ENCODE data around the gene TRIM69. TPM values are rescaled to one million over a fixed set of nuclear protein-coding genes. Genes with fewer than 3 reads are reported as not detected.
"Not testable (repeated sequence)": the region's sequence is repeated elsewhere in the genome, so short reads cannot be mapped to it uniquely, and the experiment has no call there.

The TRIM69 gene
- total and polyA plus RNA-seq, 5 donors from 2014 or later = 38.1 to 61.5 (median 51.4) TPM

DNA sequence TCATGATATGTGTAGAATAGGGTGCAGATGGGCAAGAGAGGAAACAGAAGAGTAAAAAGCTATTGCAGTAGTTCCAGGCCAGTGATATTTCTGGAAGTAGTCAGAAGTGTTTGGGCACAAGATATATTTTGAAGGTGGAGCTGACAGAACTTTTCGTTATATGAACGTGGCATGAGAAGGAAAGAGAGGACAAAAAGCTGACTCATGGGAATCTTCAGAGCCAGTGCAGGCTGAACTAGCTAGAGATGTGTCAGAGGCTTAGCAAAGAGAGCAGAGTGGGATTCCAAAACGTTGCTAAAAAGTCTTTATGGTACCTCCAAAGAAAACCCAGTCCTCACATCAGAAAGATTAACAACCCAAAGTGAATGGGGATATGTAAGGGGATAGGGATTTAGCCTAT, 28.7 kb downstream of the TRIM69 start:
- H3K36me3 Mint-ChIP-seq = peaks cover 14% of the 10 kb centered on the region
- no peak overlapping the region for H3K4me3 ChIP-seq (ENCODE audit: low read depth, low read length)
- no peaks in the 10 kb centered on the region for H3K9me3 ChIP-seq (ENCODE audit: control insufficient read depth in 2 of 2, low read length in 2 of 2)
- no peak overlapping the region for H3K27ac Mint-ChIP-seq
- H3K9me3 Mint-ChIP-seq = peaks cover 0 to 3% (median 0%) of the 10 kb centered on the region in 7 donors
- no peak overlapping the region for H3K27ac ChIP-seq (ENCODE audit: insufficient read depth, low read length, poor library complexity, severe bottlenecking)
- no peaks in the 10 kb centered on the region for H3K4me1 ChIP-seq (ENCODE audit: control insufficient read depth, insufficient read depth, low read length, poor library complexity, severe bottlenecking)
- no peaks in the 10 kb centered on the region for H3K27me3 ChIP-seq (ENCODE audit: control insufficient read depth, insufficient read depth, low read length)
- ATAC-seq (ENCODE audit: low read depth in 2 of 2) (no peak), DNase-seq (no peak)
- no peaks in the 10 kb centered on the region for H3K27me3 Mint-ChIP-seq
- peaks cover 10% of the 10 kb centered on the region for H3K36me3 ChIP-seq (ENCODE audit: control insufficient read depth, insufficient read depth, low read length)
- H3K4me3 Mint-ChIP-seq = no peak overlapping the region
- H3K4me1 Mint-ChIP-seq = no peaks in the 10 kb centered on the region

DNA sequence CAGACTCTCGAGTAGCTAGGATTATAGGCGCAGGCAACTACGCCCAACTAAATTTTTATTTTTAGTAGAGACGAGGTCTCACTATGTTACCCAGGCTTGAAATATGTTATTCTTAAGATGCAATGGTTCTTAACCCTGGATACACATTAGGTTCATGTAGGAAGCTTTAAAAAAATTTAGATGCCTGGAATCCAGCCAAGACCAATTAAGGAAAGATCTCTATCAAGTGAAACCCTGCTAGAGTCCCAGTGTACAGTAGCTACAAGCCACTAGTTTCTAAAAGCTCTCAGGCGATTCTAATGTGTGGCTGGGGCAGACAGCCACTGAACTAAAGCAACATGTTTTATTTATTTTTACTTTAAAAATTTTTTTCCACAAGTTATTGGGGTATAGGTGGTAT, 33.2 kb downstream of the TRIM69 start:
- Mint-ChIP-seq H3K36me3 (peaks cover 18% of the 10 kb centered on the region), H3K27ac (no peak overlapping the region), H3K9me3 (peaks cover 0 to 24% (median 19%) of the 10 kb centered on the region in 7 donors), H3K4me3 (no peak overlapping the region), H3K27me3 (no peaks in the 10 kb centered on the region), H3K4me1 (peaks cover 0 to 6% (median 5%) of the 10 kb centered on the region in 4 donors)
- Histone ChIP-seq H3K4me3 (ENCODE audit: low read depth, low read length) (no peak overlapping the region), H3K27me3 (ENCODE audit: control insufficient read depth, insufficient read depth, low read length) (no peaks in the 10 kb centered on the region), H3K4me1 (ENCODE audit: control insufficient read depth, insufficient read depth, low read length, poor library complexity, severe bottlenecking) (no peaks in the 10 kb centered on the region), H3K36me3 (ENCODE audit: control insufficient read depth, insufficient read depth, low read length) (peaks cover 10% of the 10 kb centered on the region), H3K9me3 (ENCODE audit: control insufficient read depth in 2 of 2, low read length in 2 of 2) (peaks cover 3 to 10% of the 10 kb centered on the region in 2 experiments), H3K27ac (ENCODE audit: insufficient read depth, low read length, poor library complexity, severe bottlenecking) (no peak overlapping the region)
- no peak for DNase-seq
- ATAC-seq (ENCODE audit: low read depth in 2 of 2) = no peak

DNA sequence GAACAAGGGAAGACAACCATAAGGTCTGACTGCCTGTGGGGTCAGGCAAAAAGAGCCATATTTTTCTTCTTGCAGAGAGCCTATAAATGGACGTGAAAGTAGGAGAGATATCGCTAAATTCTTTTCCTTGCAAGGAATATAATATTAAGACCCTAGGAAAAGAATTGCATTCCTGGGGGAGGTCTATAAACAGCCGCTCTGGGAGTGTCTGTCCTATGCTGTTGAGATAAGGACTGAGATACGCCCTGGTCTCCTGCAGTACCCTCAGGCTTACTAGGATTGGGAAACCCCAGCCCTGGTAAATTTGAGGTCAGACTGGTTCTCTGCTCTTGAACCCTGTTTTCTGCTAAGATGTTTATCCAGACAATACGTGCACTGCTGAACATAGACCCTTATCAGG, 34.4 kb downstream of the TRIM69 start:
- not testable (repeated sequence) for H3K4me1 ChIP-seq (ENCODE audit: control insufficient read depth, insufficient read depth, low read length, poor library complexity, severe bottlenecking); ATAC-seq (ENCODE audit: low read depth in 2 of 2); H3K4me3 ChIP-seq (ENCODE audit: low read depth, low read length); H3K27me3 Mint-ChIP-seq; H3K9me3 ChIP-seq (ENCODE audit: control insufficient read depth in 2 of 2, low read length in 2 of 2); H3K27ac ChIP-seq (ENCODE audit: insufficient read depth, low read length, poor library complexity, severe bottlenecking); DNase-seq; H3K27me3 ChIP-seq (ENCODE audit: control insufficient read depth, insufficient read depth, low read length); H3K4me3 Mint-ChIP-seq; H3K27ac Mint-ChIP-seq; H3K4me1 Mint-ChIP-seq
- Mint-ChIP-seq H3K9me3 (peaks cover 0 to 24% (median 19%) of the 10 kb centered on the region in 7 donors), H3K36me3 (peaks cover 18% of the 10 kb centered on the region)
- H3K36me3 ChIP-seq (ENCODE audit: control insufficient read depth, insufficient read depth, low read length) = peaks cover 10% of the 10 kb centered on the region

DNA sequence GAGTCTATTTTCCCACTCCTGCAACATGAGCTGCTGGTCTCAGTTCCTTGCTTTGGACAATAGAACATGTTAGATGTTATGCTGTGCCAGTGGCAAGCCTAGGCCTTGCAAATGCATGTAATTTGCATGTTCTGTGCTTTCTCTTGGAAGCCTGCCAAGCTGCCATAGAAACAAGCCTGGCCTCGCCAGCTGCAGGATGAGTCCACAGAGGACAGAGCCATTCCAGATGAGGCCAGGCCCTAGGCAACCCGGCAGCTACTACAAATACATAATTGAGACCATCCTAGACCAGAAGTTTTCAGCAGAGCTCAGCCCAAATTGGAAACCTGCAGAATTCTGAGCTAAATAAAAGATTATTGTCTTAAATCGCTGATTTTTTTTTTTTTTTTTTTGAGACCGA, 39.6 kb downstream of the TRIM69 start:
- H3K36me3 Mint-ChIP-seq = peaks cover 4% of the 10 kb centered on the region
- no peaks in the 10 kb centered on the region for H3K27me3 Mint-ChIP-seq
- Histone ChIP-seq H3K36me3 (ENCODE audit: control insufficient read depth, insufficient read depth, low read length) (no peaks in the 10 kb centered on the region), H3K4me1 (ENCODE audit: control insufficient read depth, insufficient read depth, low read length, poor library complexity, severe bottlenecking) (no peaks in the 10 kb centered on the region), H3K9me3 (ENCODE audit: control insufficient read depth in 2 of 2, low read length in 2 of 2) (peaks cover 3 to 5% of the 10 kb centered on the region in 2 experiments), H3K4me3 (ENCODE audit: low read depth, low read length) (no peak overlapping the region), H3K27ac (ENCODE audit: insufficient read depth, low read length, poor library complexity, severe bottlenecking) (no peak overlapping the region), H3K27me3 (ENCODE audit: control insufficient read depth, insufficient read depth, low read length) (no peaks in the 10 kb centered on the region)
- no peak overlapping the region for H3K4me3 Mint-ChIP-seq
- no peak for ATAC-seq (ENCODE audit: low read depth in 2 of 2)
- H3K4me1 Mint-ChIP-seq = peaks cover 0 to 6% (median 5%) of the 10 kb centered on the region in 4 donors
- no peak overlapping the region for H3K27ac Mint-ChIP-seq
- DNase-seq = no peak
- H3K9me3 Mint-ChIP-seq = peaks cover 0 to 14% (median 12%) of the 10 kb centered on the region in 7 donors

DNA sequence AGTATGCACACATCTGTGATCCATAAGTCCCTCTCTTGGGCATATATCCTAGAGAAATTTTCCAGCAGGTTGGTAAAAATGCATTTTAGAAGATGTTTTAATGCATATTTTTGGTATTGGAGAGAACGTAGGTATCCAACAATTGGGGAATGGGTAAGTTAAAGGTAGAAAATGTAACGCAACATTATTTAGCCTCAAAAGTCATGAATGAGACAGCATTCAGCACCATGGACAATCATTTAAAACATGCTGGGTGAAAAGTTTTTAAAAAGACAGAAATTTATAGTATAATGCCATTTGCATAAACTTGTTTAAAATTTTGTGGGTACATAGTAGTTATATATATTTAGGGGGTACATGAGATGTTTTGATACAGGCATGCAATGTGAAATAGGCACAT, 43.4 kb downstream of the TRIM69 start:
- Histone ChIP-seq H3K27me3 (ENCODE audit: control insufficient read depth, insufficient read depth, low read length) (no peaks in the 10 kb centered on the region), H3K9me3 (ENCODE audit: control insufficient read depth in 2 of 2, low read length in 2 of 2) (no peaks in the 10 kb centered on the region), H3K27ac (ENCODE audit: insufficient read depth, low read length, poor library complexity, severe bottlenecking) (no peak overlapping the region), H3K4me1 (ENCODE audit: control insufficient read depth, insufficient read depth, low read length, poor library complexity, severe bottlenecking) (peaks cover 4% of the 10 kb centered on the region), H3K36me3 (ENCODE audit: control insufficient read depth, insufficient read depth, low read length) (no peaks in the 10 kb centered on the region), H3K4me3 (ENCODE audit: low read depth, low read length) (no peak overlapping the region)
- peaks cover 0 to 13% (median 6%) of the 10 kb centered on the region in 4 donors for H3K4me1 Mint-ChIP-seq
- H3K4me3 Mint-ChIP-seq = no peak overlapping the region
- H3K27ac Mint-ChIP-seq = no peak overlapping the region
- ATAC-seq (ENCODE audit: low read depth in 2 of 2) (no peak), DNase-seq (no peak)
- H3K27me3 Mint-ChIP-seq = no peaks in the 10 kb centered on the region
- no peaks in the 10 kb centered on the region for H3K36me3 Mint-ChIP-seq
- no peaks in the 10 kb centered on the region for H3K9me3 Mint-ChIP-seq

DNA sequence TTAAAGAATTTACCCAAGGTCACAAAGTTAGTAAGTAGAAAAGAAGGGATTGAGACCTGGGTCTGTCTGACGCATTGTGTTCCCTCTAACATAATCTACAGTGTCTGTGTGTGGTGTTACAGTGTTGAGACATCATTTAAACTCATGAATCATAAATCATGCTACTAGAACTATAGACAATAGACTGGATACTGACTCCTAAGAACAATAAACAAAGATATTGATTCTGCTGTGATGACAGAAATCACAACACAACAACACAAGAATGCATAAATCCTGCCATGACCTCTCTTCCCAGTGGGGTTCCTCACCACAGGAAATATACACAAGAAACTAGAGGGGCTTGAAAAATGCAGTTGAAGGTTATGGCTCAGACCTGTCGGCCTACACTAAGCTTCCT, 44.3 kb downstream of the TRIM69 start:
- Mint-ChIP-seq H3K4me3 (no peak overlapping the region), H3K27me3 (no peaks in the 10 kb centered on the region), H3K36me3 (no peaks in the 10 kb centered on the region), H3K4me1 (peaks cover 0 to 13% (median 6%) of the 10 kb centered on the region in 4 donors), H3K27ac (no peak overlapping the region), H3K9me3 (no peaks in the 10 kb centered on the region)
- no peak overlapping the region for H3K4me3 ChIP-seq (ENCODE audit: low read depth, low read length)
- no peaks in the 10 kb centered on the region for H3K36me3 ChIP-seq (ENCODE audit: control insufficient read depth, insufficient read depth, low read length)
- DNase-seq = no peak
- ATAC-seq (ENCODE audit: low read depth in 2 of 2) = no peak
- peaks cover 4% of the 10 kb centered on the region for H3K4me1 ChIP-seq (ENCODE audit: control insufficient read depth, insufficient read depth, low read length, poor library complexity, severe bottlenecking)
- no peaks in the 10 kb centered on the region for H3K9me3 ChIP-seq (ENCODE audit: control insufficient read depth in 2 of 2, low read length in 2 of 2)
- H3K27ac ChIP-seq (ENCODE audit: insufficient read depth, low read length, poor library complexity, severe bottlenecking) = no peak overlapping the region
- no peaks in the 10 kb centered on the region for H3K27me3 ChIP-seq (ENCODE audit: control insufficient read depth, insufficient read depth, low read length)

DNA sequence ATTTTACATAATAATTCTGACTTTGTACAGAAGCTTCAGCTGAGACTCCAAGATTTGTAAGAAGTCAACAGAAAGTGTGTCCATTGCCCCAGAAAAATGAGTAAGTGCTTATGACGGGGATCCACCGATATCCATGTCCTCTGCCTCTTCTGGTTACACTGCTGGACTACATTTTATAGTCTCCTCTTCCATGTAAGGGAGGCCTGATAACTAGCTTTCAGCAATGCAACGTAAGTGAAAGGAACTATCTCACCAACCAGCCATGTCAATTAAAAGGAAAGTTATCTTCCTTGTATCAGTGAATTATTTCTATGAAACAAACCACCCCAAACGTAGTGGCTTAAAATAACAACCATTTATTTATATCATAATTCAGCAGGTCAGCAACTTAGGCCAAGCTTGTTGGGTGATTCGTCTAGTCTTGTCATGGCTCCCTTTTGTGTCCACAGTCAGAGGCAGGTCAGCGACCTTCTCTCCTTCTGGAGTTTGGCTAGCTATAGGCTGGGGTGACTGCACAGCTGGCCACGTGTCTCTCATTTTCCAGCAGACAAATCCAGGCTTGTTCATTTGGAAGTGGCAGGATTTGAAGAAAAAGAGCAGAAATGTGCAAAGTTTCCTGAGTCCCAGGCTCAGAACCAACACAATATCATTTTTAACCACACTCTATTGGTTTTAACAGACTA, 44.9 kb downstream of the TRIM69 start:
- Mint-ChIP-seq H3K27ac (no peak overlapping the region), H3K27me3 (no peaks in the 10 kb centered on the region), H3K4me3 (no peak overlapping the region), H3K9me3 (no peaks in the 10 kb centered on the region), H3K36me3 (no peaks in the 10 kb centered on the region), H3K4me1 (peaks cover 0 to 13% (median 6%) of the 10 kb centered on the region in 4 donors)
- no peaks in the 10 kb centered on the region for H3K9me3 ChIP-seq (ENCODE audit: control insufficient read depth in 2 of 2, low read length in 2 of 2)
- no peak for ATAC-seq (ENCODE audit: low read depth in 2 of 2)
- DNase-seq = no peak
- H3K4me3 ChIP-seq (ENCODE audit: low read depth, low read length) = no peak overlapping the region
- no peaks in the 10 kb centered on the region for H3K36me3 ChIP-seq (ENCODE audit: control insufficient read depth, insufficient read depth, low read length)
- no peaks in the 10 kb centered on the region for H3K27me3 ChIP-seq (ENCODE audit: control insufficient read depth, insufficient read depth, low read length)
- peaks cover 4% of the 10 kb centered on the region for H3K4me1 ChIP-seq (ENCODE audit: control insufficient read depth, insufficient read depth, low read length, poor library complexity, severe bottlenecking)
- no peak overlapping the region for H3K27ac ChIP-seq (ENCODE audit: insufficient read depth, low read length, poor library complexity, severe bottlenecking)

DNA sequence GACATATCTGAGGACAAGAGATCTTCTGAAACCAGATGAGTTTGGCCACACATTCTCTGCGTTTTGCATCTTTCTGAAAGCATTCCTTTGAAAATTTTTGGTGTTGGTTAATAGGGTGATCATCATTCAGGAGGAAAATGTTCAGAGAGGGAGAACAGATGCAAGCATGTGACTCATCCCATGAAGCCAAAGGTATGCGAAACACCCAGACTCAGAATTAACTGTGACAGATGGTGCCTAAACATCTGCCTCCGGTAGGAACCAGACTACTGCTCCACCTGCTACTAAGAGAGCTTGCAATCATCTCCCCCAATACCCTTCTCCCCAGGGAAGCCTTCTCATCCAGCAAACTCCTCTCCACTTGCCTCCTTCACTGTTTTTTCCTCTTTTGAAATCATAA, 46.2 kb downstream of the TRIM69 start:
- Histone ChIP-seq H3K36me3 (ENCODE audit: control insufficient read depth, insufficient read depth, low read length) (no peaks in the 10 kb centered on the region), H3K4me3 (ENCODE audit: low read depth, low read length) (no peak overlapping the region), H3K4me1 (ENCODE audit: control insufficient read depth, insufficient read depth, low read length, poor library complexity, severe bottlenecking) (peaks cover 4% of the 10 kb centered on the region), H3K9me3 (ENCODE audit: control insufficient read depth in 2 of 2, low read length in 2 of 2) (no peaks in the 10 kb centered on the region), H3K27ac (ENCODE audit: insufficient read depth, low read length, poor library complexity, severe bottlenecking) (no peak overlapping the region), H3K27me3 (ENCODE audit: control insufficient read depth, insufficient read depth, low read length) (no peaks in the 10 kb centered on the region)
- peaks cover 0 to 13% (median 6%) of the 10 kb centered on the region in 4 donors for H3K4me1 Mint-ChIP-seq
- no peaks in the 10 kb centered on the region for H3K27me3 Mint-ChIP-seq
- DNase-seq = no peak
- H3K27ac Mint-ChIP-seq = peak overlapping the region in 1 of 3 donors; percentile 99
- H3K4me3 Mint-ChIP-seq = peak overlapping the region in 2 of 4 donors; percentile 21 to 44
- H3K9me3 Mint-ChIP-seq = no peaks in the 10 kb centered on the region
- ATAC-seq (ENCODE audit: low read depth in 2 of 2) = no peak
- no peaks in the 10 kb centered on the region for H3K36me3 Mint-ChIP-seq

Measured in CD4-positive, CD25-positive, alpha-beta regulatory T cell (primary cell).